ENCODE data around the gene HMCES.

DNA sequence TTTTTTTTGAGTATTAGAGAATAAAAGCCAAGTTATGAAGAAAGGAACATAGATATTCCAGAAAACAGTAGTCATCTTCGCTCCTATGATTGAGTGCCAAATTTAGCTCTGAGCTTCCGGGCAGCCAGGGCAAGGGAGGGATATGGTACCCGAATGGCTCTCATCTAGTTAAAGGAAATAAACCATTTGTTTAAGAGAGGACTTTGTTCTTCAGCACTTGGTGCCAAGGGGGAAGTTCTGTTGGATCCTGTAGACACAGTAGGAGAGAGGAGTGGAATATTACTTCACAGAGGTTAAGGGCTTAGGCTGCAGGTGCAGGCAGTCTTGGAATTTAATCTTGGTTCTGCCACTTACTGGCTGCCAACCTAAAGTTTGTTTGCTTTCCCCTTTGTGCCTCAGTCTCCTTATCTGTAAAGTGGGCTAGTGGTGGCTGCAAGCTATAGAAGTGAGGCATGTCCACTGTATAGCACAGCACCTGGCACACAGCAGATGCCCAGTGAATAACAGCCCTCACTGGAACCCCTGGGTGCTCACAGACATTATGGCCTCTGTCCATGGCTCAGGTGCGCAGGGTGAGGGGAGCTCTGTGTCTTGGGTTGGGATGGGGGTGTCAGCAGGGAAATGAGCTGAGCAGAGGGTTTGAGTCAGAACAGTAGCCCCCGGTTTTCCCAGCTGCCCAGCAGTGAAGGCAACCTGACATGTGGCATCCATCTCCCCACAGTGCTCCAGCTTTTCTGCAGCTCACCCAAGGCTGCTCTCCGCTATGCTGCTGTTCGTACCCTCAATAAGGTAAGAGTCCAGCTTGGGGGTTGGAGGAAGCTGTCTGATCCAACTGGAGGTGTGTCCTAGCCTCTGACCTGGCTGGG, 18.8 kb upstream of the HMCES start:
- TF ChIP-seq POLR2A (IDR thresholded peaks at IDR 0.05; ENCODE audit: low read length) (no peak), GATA1 (IDR thresholded peaks at IDR 0.05; ENCODE audit: low read depth, low read length) (no peak)

Measured in erythroblast (primary cell).